Peyer's patch (tissue), 4 donors: ENCODE data around the gene ZNF276.

Experiments
- POLR2A ChIP-seq, 2 donors: fragments of 450-650 bp; IDR thresholded peaks; one replicate each; pipeline ENCODE4 v1.5.1; 2017; ENCODE audit warnings: antibody characterized with exemption in 2 of 2, mild to moderate bottlenecking in 2 of 2, moderate library complexity in 2 of 2
- TF ChIP-seq, protein P1 (sequence below), 6 experiments: fragments of 450-650 bp in 4 of 6; fragments of 200-600 bp in 2 of 6; sonication (generic) in 1 of 6; IDR thresholded peaks; one replicate each; pipeline ENCODE4 v1.5.1; 2017 to 2019; ENCODE audit warnings: antibody characterized with exemption in 6 of 6, mild to moderate bottlenecking in 3 of 6, moderate library complexity in 1 of 6

DNA sequence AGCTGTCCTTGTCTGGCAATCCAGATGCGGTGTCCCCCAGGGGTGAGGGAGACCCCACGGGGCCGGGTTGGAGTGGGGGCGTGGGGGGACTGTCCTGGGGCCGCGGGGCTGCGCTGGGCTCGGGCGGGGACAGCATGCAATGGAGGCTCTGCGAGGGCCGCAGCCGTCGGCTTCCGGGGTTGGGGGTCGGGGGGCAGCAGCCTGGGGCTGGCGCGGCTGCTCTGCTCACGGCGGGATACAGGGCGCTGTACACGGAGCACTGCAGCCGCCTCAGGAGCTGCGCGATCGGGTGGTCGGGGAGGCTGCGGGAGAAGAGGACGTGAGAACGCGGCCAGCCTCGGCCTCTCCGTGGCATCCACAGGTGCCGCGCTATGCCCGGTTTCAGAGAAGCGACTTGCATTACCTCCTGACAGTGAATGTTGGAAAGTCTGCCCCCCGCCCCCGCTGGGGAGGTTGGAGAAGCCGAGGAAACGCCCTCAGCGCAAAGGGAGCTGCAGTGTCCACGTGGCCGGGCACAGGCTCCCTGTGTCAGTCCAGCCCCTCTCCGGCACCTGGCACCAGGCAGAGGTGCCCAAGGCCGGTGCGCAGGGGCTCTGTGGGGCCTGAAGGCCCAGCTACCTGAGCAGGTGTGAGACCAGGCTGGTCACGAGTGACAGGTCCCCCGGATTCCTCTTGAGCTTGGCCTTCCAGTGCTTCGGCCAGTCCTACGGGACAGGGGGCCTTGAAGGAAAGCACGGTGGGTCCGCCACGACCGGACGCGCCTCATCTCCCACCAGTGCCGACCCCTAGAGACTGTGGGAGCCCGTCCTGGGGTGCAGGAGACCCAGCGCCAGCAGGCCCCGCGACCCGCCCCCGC lies 10.4 kb upstream of the ZNF276 start:
- TF ChIP-seq, protein P1, sequence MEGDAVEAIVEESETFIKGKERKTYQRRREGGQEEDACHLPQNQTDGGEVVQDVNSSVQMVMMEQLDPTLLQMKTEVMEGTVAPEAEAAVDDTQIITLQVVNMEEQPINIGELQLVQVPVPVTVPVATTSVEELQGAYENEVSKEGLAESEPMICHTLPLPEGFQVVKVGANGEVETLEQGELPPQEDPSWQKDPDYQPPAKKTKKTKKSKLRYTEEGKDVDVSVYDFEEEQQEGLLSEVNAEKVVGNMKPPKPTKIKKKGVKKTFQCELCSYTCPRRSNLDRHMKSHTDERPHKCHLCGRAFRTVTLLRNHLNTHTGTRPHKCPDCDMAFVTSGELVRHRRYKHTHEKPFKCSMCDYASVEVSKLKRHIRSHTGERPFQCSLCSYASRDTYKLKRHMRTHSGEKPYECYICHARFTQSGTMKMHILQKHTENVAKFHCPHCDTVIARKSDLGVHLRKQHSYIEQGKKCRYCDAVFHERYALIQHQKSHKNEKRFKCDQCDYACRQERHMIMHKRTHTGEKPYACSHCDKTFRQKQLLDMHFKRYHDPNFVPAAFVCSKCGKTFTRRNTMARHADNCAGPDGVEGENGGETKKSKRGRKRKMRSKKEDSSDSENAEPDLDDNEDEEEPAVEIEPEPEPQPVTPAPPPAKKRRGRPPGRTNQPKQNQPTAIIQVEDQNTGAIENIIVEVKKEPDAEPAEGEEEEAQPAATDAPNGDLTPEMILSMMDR (IDR thresholded peaks at IDR 0.05) = no peak
- no peak for TF ChIP-seq POLR2A (IDR thresholded peaks at IDR 0.05)
